NOMO-1 (cell line): ENCODE measurements around the gene GAS2L1.

Experiments
- DNase-seq, 2 experiments: peaks; one replicate each; lab custom pipeline; 2025; ENCODE audit not compliant: unreplicated experiment in 2 of 2; lab: John Stamatoyannopoulos, UW

The GAS2L1 gene

GRCh38 chr22:29275167-29275566 lies 31.3 kb upstream of the GAS2L1 start:
- no peak for DNase-seq

- DNase-seq = no peak
These were observed 30.5 kb upstream of the GAS2L1 start for GRCh38 chr22:29275819-29276565.

GRCh38 chr22:29277927-29278326 lies 28.5 kb upstream of the GAS2L1 start:
- DNase-seq = no peak

GRCh38 chr22:29284196-29284595 lies 22.3 kb upstream of the GAS2L1 start:
- DNase-seq = no peak

- DNase-seq = peak in 1 of 2 experiments; percentile 15
These were observed 17.6 kb upstream of the GAS2L1 start for GRCh38 chr22:29288837-29289236.

- DNase-seq = no peak
These were observed 16.4 kb upstream of the GAS2L1 start for GRCh38 chr22:29290061-29290460.

GRCh38 chr22:29291215-29291614 lies 15.2 kb upstream of the GAS2L1 start:
- DNase-seq = no peak

- no peak for DNase-seq
These were observed 14.1 kb upstream of the GAS2L1 start for GRCh38 chr22:29292379-29292778.

GRCh38 chr22:29298641-29299040 lies 7.8 kb upstream of the GAS2L1 start:
- no peak for DNase-seq

- DNase-seq = no peak
These were observed 7.1 kb upstream of the GAS2L1 start for GRCh38 chr22:29299136-29299900.

GRCh38 chr22:29300467-29300806 lies 6.0 kb upstream of the GAS2L1 start:
- DNase-seq = no peak

- no peak for DNase-seq
These were observed 5.4 kb upstream of the GAS2L1 start for GRCh38 chr22:29300807-29301601.

GRCh38 chr22:29301716-29302401 lies 4.6 kb upstream of the GAS2L1 start:
- DNase-seq = no peak

- no peak for DNase-seq
These were observed 4.1 kb upstream of the GAS2L1 start for GRCh38 chr22:29302402-29302680.

- no peak for DNase-seq
These were observed 3.6 kb upstream of the GAS2L1 start for GRCh38 chr22:29302681-29303465.

GRCh38 chr22:29305836-29306174 lies 645 bp upstream of the GAS2L1 start:
- DNase-seq = no peak

GRCh38 chr22:29306835-29307595 lies 565 bp downstream of the GAS2L1 start:
- peak; percentile 32 to 59 for DNase-seq

- no peak for DNase-seq
These were observed 1.2 kb downstream of the GAS2L1 start for GRCh38 chr22:29307596-29308147.

GRCh38 chr22:29308148-29308790 lies 1.8 kb downstream of the GAS2L1 start:
- DNase-seq = no peak
